Measurements from ENCODE around the gene REP15.
A peak's percentile ranks its signal among the peaks of the same experiment; 100 is the strongest.
"Not testable (repeated sequence)": the region's sequence is repeated elsewhere in the genome, so short reads cannot be mapped to it uniquely, and the experiment has no call there.

REP15 gene

GRCh38 chr12:27696293-27696652, at the start of gene REP15:
TSS of gene REP15 (plus strand) at chr12:27696447. CDS start at chr12:27696563, 116 bp downstream.
- no peak for DNase-seq (ENCODE audit: low spot score)

- no peak for DNase-seq (ENCODE audit: low spot score)
Observed at GRCh38 chr12:27650011-27650410, 46.2 kb upstream of the REP15 start.

- DNase-seq (ENCODE audit: low spot score) = no peak
Observed at GRCh38 chr12:27651201-27651600, 45.0 kb upstream of the REP15 start.

GRCh38 chr12:27652174-27652763, 44.0 kb upstream of the REP15 start:
- DNase-seq (ENCODE audit: low spot score) = peak; percentile 46

- DNase-seq (ENCODE audit: low spot score) = no peak
Observed at GRCh38 chr12:27653661-27654060, 42.6 kb upstream of the REP15 start.

GRCh38 chr12:27655476-27655875, 40.8 kb upstream of the REP15 start:
- not testable (repeated sequence) for DNase-seq (ENCODE audit: low spot score)

- no peak for DNase-seq (ENCODE audit: low spot score)
Observed at GRCh38 chr12:27657296-27657695, 39.0 kb upstream of the REP15 start.

GRCh38 chr12:27665704-27666103, 30.5 kb upstream of the REP15 start:
- no peak for DNase-seq (ENCODE audit: low spot score)

- no peak for DNase-seq (ENCODE audit: low spot score)
Observed at GRCh38 chr12:27666510-27666909, 29.7 kb upstream of the REP15 start.

GRCh38 chr12:27667540-27667939, 28.7 kb upstream of the REP15 start:
- no peak for DNase-seq (ENCODE audit: low spot score)

- DNase-seq (ENCODE audit: low spot score) = no peak
Observed at GRCh38 chr12:27672051-27672450, 24.2 kb upstream of the REP15 start.

GRCh38 chr12:27672643-27673042, 23.6 kb upstream of the REP15 start:
- DNase-seq (ENCODE audit: low spot score) = no peak

- no peak for DNase-seq (ENCODE audit: low spot score)
Observed at GRCh38 chr12:27673101-27673718, 23.0 kb upstream of the REP15 start.

- no peak for DNase-seq (ENCODE audit: low spot score)
Observed at GRCh38 chr12:27674989-27675388, 21.3 kb upstream of the REP15 start.

- no peak for DNase-seq (ENCODE audit: low spot score)
Observed at GRCh38 chr12:27680619-27681018, 15.6 kb upstream of the REP15 start.

- no peak for DNase-seq (ENCODE audit: low spot score)
Observed at GRCh38 chr12:27682534-27682933, 13.7 kb upstream of the REP15 start.

GRCh38 chr12:27685274-27685673, 11.0 kb upstream of the REP15 start:
- no peak for DNase-seq (ENCODE audit: low spot score)

GRCh38 chr12:27686147-27686546, 10.1 kb upstream of the REP15 start:
- no peak for DNase-seq (ENCODE audit: low spot score)

- no peak for DNase-seq (ENCODE audit: low spot score)
Observed at GRCh38 chr12:27688671-27689070, 7.6 kb upstream of the REP15 start.

GRCh38 chr12:27689558-27690180, 6.6 kb upstream of the REP15 start:
- DNase-seq (ENCODE audit: low spot score) = no peak

- DNase-seq (ENCODE audit: low spot score) = no peak
Observed at GRCh38 chr12:27693403-27693802, 2.8 kb upstream of the REP15 start.

- DNase-seq (ENCODE audit: low spot score) = no peak
Observed at GRCh38 chr12:27695556-27696292, 523 bp upstream of the REP15 start.

Measured in CD4-positive, alpha-beta T cell treated with Interleukin-15 for 4 hours (primary cell).